HG03135 (cell line): ENCODE results near the gene AP4M1.
"Not testable (repeated sequence)": the region's sequence is repeated elsewhere in the genome, so short reads cannot be mapped to it uniquely, and the experiment has no call there.

Experiments used
- ATAC-seq: cut with Tn5 transposase; IDR thresholded peaks from one replicate; pipeline ENCODE4 v1.9.1; 2021; ENCODE audit warnings: mild to moderate bottlenecking, moderate library complexity; ENCODE audit not compliant: unreplicated experiment

AP4M1 gene

GRCh38 chr7:100130220-100130607 lies 28.8 kb downstream of the AP4M1 start:
- ATAC-seq = not testable (repeated sequence)

- ATAC-seq = no peak
These were observed 29.4 kb downstream of the AP4M1 start for GRCh38 chr7:100130608-100131453.

- ATAC-seq = no peak
These were observed 30.7 kb downstream of the AP4M1 start for GRCh38 chr7:100132126-100132525.

- ATAC-seq = peak; percentile 56
These were observed 31.3 kb downstream of the AP4M1 start for GRCh38 chr7:100132697-100133151.

GRCh38 chr7:100137851-100138760 lies 36.7 kb downstream of the AP4M1 start:
- ATAC-seq = no peak

- ATAC-seq = no peak
These were observed 40.1 kb downstream of the AP4M1 start for GRCh38 chr7:100141555-100141949.

GRCh38 chr7:100142461-100142860 lies 41.0 kb downstream of the AP4M1 start:
- no peak for ATAC-seq

GRCh38 chr7:100146350-100146749 lies 44.9 kb downstream of the AP4M1 start:
- not testable (repeated sequence) for ATAC-seq

GRCh38 chr7:100147278-100147677 lies 45.8 kb downstream of the AP4M1 start:
- ATAC-seq = no peak

GRCh38 chr7:100148225-100148558 lies 46.7 kb downstream of the AP4M1 start:
- ATAC-seq = no peak

GRCh38 chr7:100148559-100149328 lies 47.3 kb downstream of the AP4M1 start, which contains the start of gene LAMTOR4:
Gene LAMTOR4, plus strand, starts transcription at chr7:100148918. Its CDS starts 55 bp downstream, at chr7:100148973.
- ATAC-seq = peak; percentile 98

GRCh38 chr7:100152404-100152803 lies 51.0 kb downstream of the AP4M1 start:
- no peak for ATAC-seq

- ATAC-seq = no peak
These were observed 51.7 kb downstream of the AP4M1 start for GRCh38 chr7:100152937-100153666.

GRCh38 chr7:100153708-100154535 lies 52.5 kb downstream of the AP4M1 start:
- no peak for ATAC-seq

GRCh38 chr7:100154651-100155491 lies 53.4 kb downstream of the AP4M1 start:
- ATAC-seq = no peak

GRCh38 chr7:100155553-100156317 lies 54.3 kb downstream of the AP4M1 start:
- no peak for ATAC-seq

GRCh38 chr7:100156331-100157068 lies 55.1 kb downstream of the AP4M1 start:
- ATAC-seq = no peak
